ENCODE data around the gene MDM1.

Gene MDM1
- total RNA-seq, result 18.0 to 23.0 (median 20.1) reads per million in 3 donors

DNA sequence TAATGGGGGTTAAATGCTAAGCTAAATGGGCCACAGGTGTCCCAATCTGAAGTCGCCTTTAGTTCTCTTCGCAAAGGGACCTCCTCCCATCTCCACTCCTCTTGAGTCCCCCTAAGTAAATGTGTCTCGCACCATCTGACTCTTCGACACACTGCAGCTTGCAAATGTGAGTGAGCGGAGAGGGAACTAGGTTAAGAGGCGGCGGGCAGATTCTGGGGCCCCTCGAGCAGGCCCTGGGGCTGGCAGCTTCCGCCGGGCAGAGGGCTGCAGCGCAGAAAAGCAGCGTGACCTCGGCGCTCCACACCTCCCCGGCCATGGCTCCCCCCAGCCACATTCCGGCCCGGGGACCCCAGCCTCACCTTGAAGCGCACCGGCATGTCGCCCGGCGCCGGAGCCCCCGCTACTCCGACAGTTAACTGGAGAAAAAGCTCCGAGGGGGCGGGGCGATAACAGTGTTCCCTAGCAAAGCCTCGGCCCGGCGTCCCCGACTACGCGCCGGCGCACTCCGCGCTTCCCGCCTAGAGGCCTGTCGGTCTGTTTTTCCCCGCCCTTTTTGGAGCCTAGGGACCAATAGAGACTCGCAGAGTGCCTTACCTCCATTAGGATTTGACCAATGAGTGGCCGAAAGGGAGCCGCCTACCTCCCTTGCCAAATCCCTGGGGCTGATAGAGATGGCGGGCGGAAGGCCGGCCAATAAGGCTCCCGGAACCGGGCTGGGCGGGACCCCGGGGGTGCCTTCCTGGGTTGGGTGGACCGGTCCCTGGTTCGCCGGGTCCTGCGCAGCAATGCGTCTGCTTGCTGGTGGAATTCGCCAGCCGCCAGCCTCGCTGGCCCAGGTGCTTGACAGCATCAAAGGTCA lies at the start of gene MDM1:
TSS of gene MDM1 (minus strand) at position 494 of the 859 bp plus-strand sequence. CDS start at position 377, 117 bp downstream.
- H3K4me1 ChIP-seq (ENCODE audit: control insufficient read depth, insufficient read depth, low read length, poor library complexity, severe bottlenecking), result peaks cover 14% of the 10 kb centered on the region
- H3K9me3 ChIP-seq (ENCODE audit: control insufficient read depth, low read length), result no peaks in the 10 kb centered on the region
- peak within 1 kb of the TSS; percentile 55 for H3K27ac ChIP-seq (ENCODE audit: insufficient read depth, low read length, poor library complexity, severe bottlenecking)

GRCh38 chr12:68381476-68382219 lies 49.5 kb upstream of the MDM1 start:
- Histone ChIP-seq H3K36me3 (ENCODE audit: control insufficient read depth, insufficient read depth, low read length) (no peaks in the 10 kb centered on the region), H3K27ac (ENCODE audit: insufficient read depth, low read length, poor library complexity, severe bottlenecking) (no peak overlapping the region), H3K27me3 (replicated peaks; ENCODE audit: control insufficient read depth, insufficient read depth, low read length, poor library complexity, severe bottlenecking) (no peaks in the 10 kb centered on the region), H3K4me1 (ENCODE audit: control insufficient read depth, insufficient read depth, low read length, poor library complexity, severe bottlenecking) (no peaks in the 10 kb centered on the region), H3K4me3 (ENCODE audit: insufficient read depth, low read depth, low read length, poor library complexity, severe bottlenecking) (no peak overlapping the region), H3K9me3 (ENCODE audit: control insufficient read depth, low read length) (peaks cover 8% of the 10 kb centered on the region)
- no peak for DNase-seq

More for the DNA sequence above, at the start of gene MDM1:
- Histone ChIP-seq H3K4me3 (ENCODE audit: insufficient read depth, low read depth, low read length, poor library complexity, severe bottlenecking) (peak within 1 kb of the TSS; percentile 77), H3K27me3 (replicated peaks; ENCODE audit: control insufficient read depth, insufficient read depth, low read length, poor library complexity, severe bottlenecking) (no peaks in the 10 kb centered on the region), H3K36me3 (ENCODE audit: control insufficient read depth, insufficient read depth, low read length) (peaks cover 8% of the 10 kb centered on the region)
- DNase-seq, result peak; percentile 91 to 96 (median 95)

DNA sequence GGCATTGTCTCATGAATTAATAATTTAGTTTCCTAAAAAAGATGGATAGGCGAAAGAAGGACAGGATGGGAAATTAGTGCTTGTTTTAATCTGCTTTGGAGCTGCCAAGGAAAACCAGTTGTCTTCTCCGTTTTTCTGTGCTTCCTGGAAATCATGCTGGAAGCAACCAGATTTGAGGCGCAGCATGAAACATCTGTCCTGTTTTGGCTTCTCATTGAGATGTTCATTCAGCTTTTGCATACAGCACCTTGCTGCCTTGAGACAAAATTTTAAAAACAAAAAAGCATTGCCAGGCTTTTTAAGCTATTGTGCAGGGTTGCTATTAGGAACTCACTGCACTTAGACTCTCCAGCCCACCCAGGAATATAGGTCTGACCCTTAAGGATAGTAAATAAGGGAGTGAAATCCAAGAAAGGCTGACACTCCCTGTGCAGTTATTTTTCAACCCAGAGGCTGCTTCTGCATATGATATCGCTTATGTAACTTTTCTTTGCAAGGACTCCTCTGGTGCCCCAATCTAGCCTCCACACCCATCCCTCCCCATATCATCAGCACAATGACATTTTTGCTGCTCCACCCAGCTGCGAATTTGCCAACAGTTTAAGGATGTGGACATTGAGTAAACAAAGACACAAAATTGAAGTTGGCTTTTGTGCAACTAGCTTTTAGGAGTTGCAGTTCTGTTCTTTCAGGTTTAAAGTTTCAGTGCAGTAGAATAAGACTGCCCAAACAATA lies 46.9 kb upstream of the MDM1 start:
- Histone ChIP-seq H3K27ac (ENCODE audit: insufficient read depth, low read length, poor library complexity, severe bottlenecking) (no peak overlapping the region), H3K4me3 (ENCODE audit: insufficient read depth, low read depth, low read length, poor library complexity, severe bottlenecking) (no peak overlapping the region), H3K36me3 (ENCODE audit: control insufficient read depth, insufficient read depth, low read length) (no peaks in the 10 kb centered on the region), H3K27me3 (replicated peaks; ENCODE audit: control insufficient read depth, insufficient read depth, low read length, poor library complexity, severe bottlenecking) (no peaks in the 10 kb centered on the region), H3K9me3 (ENCODE audit: control insufficient read depth, low read length) (peaks cover 8% of the 10 kb centered on the region), H3K4me1 (ENCODE audit: control insufficient read depth, insufficient read depth, low read length, poor library complexity, severe bottlenecking) (peaks cover 9% of the 10 kb centered on the region)
- no peak for DNase-seq

DNA sequence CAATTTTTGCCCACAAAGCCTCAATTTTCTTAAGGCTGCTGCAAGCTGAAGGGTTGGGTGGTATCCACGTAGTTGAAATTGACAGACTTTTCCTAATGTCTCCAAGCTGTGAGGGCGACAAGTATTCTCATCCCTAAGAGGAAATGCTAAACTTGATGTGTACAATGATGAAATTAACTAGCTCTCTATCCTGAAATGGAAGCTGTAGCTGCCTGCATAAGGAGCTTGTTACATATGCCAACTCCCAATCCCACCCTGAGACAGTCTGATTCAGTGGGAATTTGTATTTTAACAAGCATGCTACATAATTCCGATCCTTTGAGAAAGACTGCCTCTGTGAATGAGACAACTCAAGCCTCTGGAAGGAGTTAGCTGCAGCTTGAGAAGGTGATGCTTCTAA lies 45.7 kb upstream of the MDM1 start:
- H3K9me3 ChIP-seq (ENCODE audit: control insufficient read depth, low read length), result no peaks in the 10 kb centered on the region
- no peaks in the 10 kb centered on the region for H3K36me3 ChIP-seq (ENCODE audit: control insufficient read depth, insufficient read depth, low read length)
- no peak overlapping the region for H3K27ac ChIP-seq (ENCODE audit: insufficient read depth, low read length, poor library complexity, severe bottlenecking)
- H3K27me3 ChIP-seq (replicated peaks; ENCODE audit: control insufficient read depth, insufficient read depth, low read length, poor library complexity, severe bottlenecking), result no peaks in the 10 kb centered on the region
- DNase-seq, result no peak
- H3K4me1 ChIP-seq (ENCODE audit: control insufficient read depth, insufficient read depth, low read length, poor library complexity, severe bottlenecking), result peaks cover 16% of the 10 kb centered on the region
- H3K4me3 ChIP-seq (ENCODE audit: insufficient read depth, low read depth, low read length, poor library complexity, severe bottlenecking), result no peak overlapping the region

DNA sequence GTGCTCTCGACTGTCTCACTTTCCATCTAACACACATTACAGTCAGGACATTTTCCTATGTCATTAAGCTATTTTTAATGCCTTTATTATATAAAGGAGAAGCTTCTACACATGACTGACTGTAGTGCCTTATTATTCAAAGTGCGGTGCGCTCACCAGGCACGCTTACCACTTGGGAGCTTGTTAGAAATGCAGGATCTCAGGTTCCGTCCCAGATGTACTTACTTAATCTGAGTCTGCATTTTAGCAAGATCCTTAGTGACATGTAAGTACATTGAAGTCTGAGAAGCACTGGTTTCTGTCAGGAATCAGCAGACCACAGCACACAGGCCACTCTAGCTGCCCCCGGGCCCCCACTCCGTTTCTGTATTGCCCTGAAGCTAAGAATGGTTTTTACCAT lies 44.7 kb upstream of the MDM1 start:
- H3K4me1 ChIP-seq (ENCODE audit: control insufficient read depth, insufficient read depth, low read length, poor library complexity, severe bottlenecking), result peaks cover 19% of the 10 kb centered on the region
- H3K9me3 ChIP-seq (ENCODE audit: control insufficient read depth, low read length), result no peaks in the 10 kb centered on the region
- H3K4me3 ChIP-seq (ENCODE audit: insufficient read depth, low read depth, low read length, poor library complexity, severe bottlenecking), result no peak overlapping the region
- no peaks in the 10 kb centered on the region for H3K36me3 ChIP-seq (ENCODE audit: control insufficient read depth, insufficient read depth, low read length)
- no peak overlapping the region for H3K27ac ChIP-seq (ENCODE audit: insufficient read depth, low read length, poor library complexity, severe bottlenecking)
- DNase-seq, result no peak
- H3K27me3 ChIP-seq (replicated peaks; ENCODE audit: control insufficient read depth, insufficient read depth, low read length, poor library complexity, severe bottlenecking), result no peaks in the 10 kb centered on the region

DNA sequence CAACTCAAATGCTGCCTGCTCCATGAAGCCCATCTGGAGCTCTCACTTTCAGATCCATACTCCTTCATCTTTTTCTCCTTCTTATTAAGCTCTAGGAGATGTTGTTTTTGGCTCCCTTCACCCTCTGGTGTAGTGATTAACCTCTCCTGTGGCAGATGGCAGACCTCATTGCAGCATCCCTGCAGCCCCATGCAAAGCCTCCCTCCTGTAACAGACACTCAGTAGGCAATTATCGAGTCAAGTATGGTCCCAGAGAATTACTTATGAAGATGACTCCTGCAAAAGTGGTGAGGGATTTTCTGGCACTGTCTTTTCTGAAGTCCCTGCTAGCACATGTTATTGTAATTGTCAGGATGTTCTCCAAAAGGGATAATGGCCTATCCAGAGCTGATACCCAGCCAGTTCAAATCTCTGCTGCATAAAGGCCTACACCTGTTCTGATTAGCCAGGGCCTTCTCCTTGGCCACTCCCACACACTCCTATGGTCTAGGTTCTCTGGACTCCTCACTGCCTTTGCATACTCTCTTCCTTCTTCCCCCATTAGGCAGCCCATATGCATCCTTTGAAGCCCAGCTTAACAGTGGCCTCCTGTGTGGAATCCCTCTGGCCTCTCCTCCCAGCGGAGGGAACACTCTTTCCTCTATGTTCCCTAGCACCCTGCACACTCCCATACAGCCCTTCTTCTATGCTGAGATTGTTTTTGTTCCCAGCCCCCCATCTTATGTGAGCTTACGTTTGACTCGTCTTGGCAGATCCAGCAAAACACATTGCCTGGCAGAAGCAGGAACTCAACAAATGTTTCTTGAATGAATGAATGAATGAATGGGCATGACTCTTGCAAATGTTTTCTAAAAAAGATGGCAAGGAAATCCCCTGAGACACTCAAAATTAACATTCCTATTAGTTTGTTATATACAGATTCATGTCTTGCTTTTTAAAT lies 43.9 kb upstream of the MDM1 start:
- no peak for DNase-seq
- no peaks in the 10 kb centered on the region for H3K9me3 ChIP-seq (ENCODE audit: control insufficient read depth, low read length)
- no peaks in the 10 kb centered on the region for H3K27me3 ChIP-seq (replicated peaks; ENCODE audit: control insufficient read depth, insufficient read depth, low read length, poor library complexity, severe bottlenecking)
- H3K4me3 ChIP-seq (ENCODE audit: insufficient read depth, low read depth, low read length, poor library complexity, severe bottlenecking), result no peak overlapping the region
- H3K36me3 ChIP-seq (ENCODE audit: control insufficient read depth, insufficient read depth, low read length), result no peaks in the 10 kb centered on the region
- no peak overlapping the region for H3K27ac ChIP-seq (ENCODE audit: insufficient read depth, low read length, poor library complexity, severe bottlenecking)
- peaks cover 19% of the 10 kb centered on the region for H3K4me1 ChIP-seq (ENCODE audit: control insufficient read depth, insufficient read depth, low read length, poor library complexity, severe bottlenecking)

GRCh38 chr12:68374307-68374982 lies 42.3 kb upstream of the MDM1 start:
- H3K4me1 ChIP-seq (ENCODE audit: control insufficient read depth, insufficient read depth, low read length, poor library complexity, severe bottlenecking), result peaks cover 19% of the 10 kb centered on the region
- H3K27me3 ChIP-seq (replicated peaks; ENCODE audit: control insufficient read depth, insufficient read depth, low read length, poor library complexity, severe bottlenecking), result no peaks in the 10 kb centered on the region
- H3K36me3 ChIP-seq (ENCODE audit: control insufficient read depth, insufficient read depth, low read length), result no peaks in the 10 kb centered on the region
- DNase-seq, result peak; percentile 23 to 31 (median 25)
- peak overlapping the region; percentile 19 for H3K4me3 ChIP-seq (ENCODE audit: insufficient read depth, low read depth, low read length, poor library complexity, severe bottlenecking)
- H3K27ac ChIP-seq (ENCODE audit: insufficient read depth, low read length, poor library complexity, severe bottlenecking), result peak overlapping the region; percentile 46
- H3K9me3 ChIP-seq (ENCODE audit: control insufficient read depth, low read length), result no peaks in the 10 kb centered on the region

DNA sequence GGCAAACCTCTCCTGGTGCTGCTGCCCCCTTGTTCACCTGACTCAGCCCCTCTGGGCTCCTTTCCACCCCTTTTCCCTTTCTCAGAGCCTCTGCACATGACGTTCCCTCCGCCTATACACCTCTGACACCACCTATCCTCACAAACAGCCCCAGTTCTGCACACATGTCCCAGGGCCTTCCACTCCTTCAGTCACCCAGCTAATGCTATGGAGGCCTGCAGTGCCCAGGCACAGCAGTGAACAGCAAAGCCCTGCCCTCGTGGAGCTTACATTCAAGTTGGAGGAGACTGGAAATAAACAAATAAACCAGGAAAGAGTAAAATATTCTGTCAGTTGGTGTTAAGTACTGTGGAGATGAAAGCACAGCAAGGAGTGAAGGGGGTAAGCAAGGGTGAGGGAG lies 38.5 kb upstream of the MDM1 start:
- Histone ChIP-seq H3K9me3 (ENCODE audit: control insufficient read depth, low read length) (no peaks in the 10 kb centered on the region), H3K36me3 (ENCODE audit: control insufficient read depth, insufficient read depth, low read length) (no peaks in the 10 kb centered on the region), H3K27me3 (replicated peaks; ENCODE audit: control insufficient read depth, insufficient read depth, low read length, poor library complexity, severe bottlenecking) (no peaks in the 10 kb centered on the region), H3K4me1 (ENCODE audit: control insufficient read depth, insufficient read depth, low read length, poor library complexity, severe bottlenecking) (peaks cover 42% of the 10 kb centered on the region), H3K4me3 (ENCODE audit: insufficient read depth, low read depth, low read length, poor library complexity, severe bottlenecking) (no peak overlapping the region), H3K27ac (ENCODE audit: insufficient read depth, low read length, poor library complexity, severe bottlenecking) (no peak overlapping the region)
- no peak for DNase-seq

All from effector memory CD4-positive, alpha-beta T cell (primary cell).